SU-DHL-6 (cell line): ENCODE data around the gene GPR142.

Source experiments
- H2AFZ ChIP-seq: fragments of 200-600 bp; sonication (generic); 2 replicates; pipeline ENCODE4 v1.6.1; 2014; ENCODE audit warnings: low read depth, mild to moderate bottlenecking, moderate library complexity, mixed read lengths, antibody characterized with exemption, low read length; ENCODE audit not compliant: severe bottlenecking
- H3F3A ChIP-seq: fragments of 200-600 bp; shearing (Covaris generic); 2 replicates; pipeline ENCODE4 v1.6.0; 2016; ENCODE audit warnings: antibody characterized with exemption, mild to moderate bottlenecking; ENCODE audit not compliant: insufficient read depth
- H3K27ac ChIP-seq: fragments of 200-600 bp; sonication (generic); 2 replicates; pipeline ENCODE4 v1.5.1; 2016; ENCODE audit warnings: low read depth, mild to moderate bottlenecking, low read length, moderate library complexity, mixed read lengths
- H3K27me3 ChIP-seq: fragments of 200-600 bp; sonication (generic), shearing (Covaris generic); 2 replicates; pipeline ENCODE4 v1.6.0; 2014; ENCODE audit warnings: mild to moderate bottlenecking, low read length
- H3K36me3 ChIP-seq: fragments of 200-600 bp; sonication (generic); 2 replicates; pipeline ENCODE4 v1.6.1; 2014; ENCODE audit warnings: mild to moderate bottlenecking, low read length, mixed read lengths
- H3K4me2 ChIP-seq: fragments of 300-600, 200-600 bp; shearing (Covaris generic), sonication (generic); 2 replicates; pipeline ENCODE4 v1.6.0; 2014; ENCODE audit warnings: low read length, low read depth, mild to moderate bottlenecking; ENCODE audit not compliant: poor library complexity, severe bottlenecking
- H3K4me3 ChIP-seq: fragments of 200-600 bp; sonication (generic); 2 replicates; pipeline ENCODE4 v1.5.1; 2014; ENCODE audit warnings: antibody characterized with exemption, low read length, mild to moderate bottlenecking, mixed read lengths; ENCODE audit not compliant: insufficient read depth, poor library complexity, severe bottlenecking
- H3K79me2 ChIP-seq: fragments of 200-600 bp; sonication (generic); 2 replicates; pipeline ENCODE4 v1.6.1; 2014; ENCODE audit warnings: mild to moderate bottlenecking, low read length, moderate library complexity; ENCODE audit not compliant: insufficient read depth
- H3K9ac ChIP-seq: fragments of 200-600 bp; sonication (generic); 2 replicates; pipeline ENCODE4 v1.7.0; 2014; ENCODE audit warnings: mild to moderate bottlenecking, low read length
- H3K9me2 ChIP-seq: fragments of 200-600 bp; sonication (generic); replicated peaks from 2 replicates; pipeline ENCODE4 v1.6.1; 2014; ENCODE audit warnings: low read length; ENCODE audit not compliant: insufficient read depth
- H3K9me3 ChIP-seq: fragments of 200-600 bp; sonication (generic); 2 replicates; pipeline ENCODE4 v1.6.1; 2014; ENCODE audit warnings: low read length, mixed read lengths; ENCODE audit not compliant: insufficient read depth
- H4K20me1 ChIP-seq: fragments of 200-600 bp; sonication (generic); 2 replicates; pipeline ENCODE4 v1.6.1; 2014; ENCODE audit warnings: low read depth, mild to moderate bottlenecking, antibody characterized with exemption, low read length, moderate library complexity, mixed read lengths
- CTCF ChIP-seq: fragments of 200-600 bp; sonication (generic); IDR thresholded peaks from one replicate; pipeline ENCODE4 v1.5.1; 2017; ENCODE audit warnings: antibody characterized with exemption, mild to moderate bottlenecking, low read length, moderate library complexity; ENCODE audit not compliant: insufficient read depth, poor library complexity, severe bottlenecking
- EZH2phosphoT487 ChIP-seq: fragments of 200-600 bp; sonication (generic), shearing (Covaris generic); conservative IDR thresholded peaks from 2 replicates; pipeline ENCODE4 v1.6.1; 2018; ENCODE audit warnings: mild to moderate bottlenecking, antibody characterized with exemption, low read length, moderate library complexity, mixed read lengths

The GPR142 gene

GRCh38 chr17:74369221-74369620 is 1.9 kb downstream of the GPR142 start:
- no peaks in the 10 kb centered on the region for H4K20me1 ChIP-seq
- no peak for TF ChIP-seq EZH2phosphoT487
- TF ChIP-seq CTCF = no peak
- H3F3A ChIP-seq = no peaks in the 10 kb centered on the region
- H3K9ac ChIP-seq = no peak overlapping the region
- H3K9me2 ChIP-seq = no peaks in the 10 kb centered on the region
- H3K79me2 ChIP-seq = no peaks in the 10 kb centered on the region
- no peaks in the 10 kb centered on the region for H3K36me3 ChIP-seq
- H3K27ac ChIP-seq = no peak overlapping the region
- no peak overlapping the region for H2AFZ ChIP-seq
- H3K4me2 ChIP-seq = no peak overlapping the region
- H3K4me3 ChIP-seq = no peak overlapping the region
- no peaks in the 10 kb centered on the region for H3K9me3 ChIP-seq
- no peaks in the 10 kb centered on the region for H3K27me3 ChIP-seq

- Histone ChIP-seq H3F3A (no peaks in the 10 kb centered on the region), H3K4me2 (no peak overlapping the region), H3K79me2 (no peaks in the 10 kb centered on the region), H2AFZ (no peak overlapping the region), H3K36me3 (no peaks in the 10 kb centered on the region), H3K4me3 (no peak overlapping the region), H3K9me2 (no peaks in the 10 kb centered on the region), H3K27ac (no peak overlapping the region), H4K20me1 (no peaks in the 10 kb centered on the region), H3K9me3 (no peaks in the 10 kb centered on the region), H3K27me3 (no peaks in the 10 kb centered on the region), H3K9ac (no peak overlapping the region)
- TF ChIP-seq EZH2phosphoT487 (no peak), CTCF (no peak)
Observed at GRCh38 chr17:74369665-74370490, 2.6 kb downstream of the GPR142 start.

GRCh38 chr17:74371653-74372147 is 4.4 kb downstream of the GPR142 start:
- Histone ChIP-seq H3K4me3 (no peak overlapping the region), H3K4me2 (no peak overlapping the region), H3K9me3 (no peaks in the 10 kb centered on the region), H3K27ac (no peak overlapping the region), H3K9me2 (no peaks in the 10 kb centered on the region), H3F3A (no peaks in the 10 kb centered on the region), H4K20me1 (no peaks in the 10 kb centered on the region), H2AFZ (no peak overlapping the region), H3K79me2 (no peaks in the 10 kb centered on the region), H3K9ac (no peak overlapping the region), H3K27me3 (no peaks in the 10 kb centered on the region), H3K36me3 (no peaks in the 10 kb centered on the region)
- TF ChIP-seq CTCF = no peak
